RWPE1 (cell line): ENCODE results near the gene NPAS2.
A peak's percentile ranks its signal among the peaks of the same experiment; 100 is the strongest.

Experiments
- CTCF ChIA-PET: fragments of 350-600 bp; sonication (Branson Sonifier 250); formaldehyde crosslinking; extraction: SDS; loops from one replicate; lab custom pipeline; 2021; lab: Yijun Ruan, JAX
- POLR2A ChIA-PET: fragments of 400-600 bp; formaldehyde crosslinking; extraction: SDS; loops from one replicate; lab custom pipeline; 2020; ENCODE audit warnings: antibody characterized with exemption; ENCODE audit not compliant: low non-redundant PET; lab: Yijun Ruan, JAX
- DNase-seq: peaks from one replicate; pipeline ENCODE4 v3.0.0; 2012; ENCODE audit warnings: low spot score
- H3K27ac ChIP-seq: fragments of 450-650 bp; 2 replicates; pipeline ENCODE4 v1.5.1; 2017
- TF ChIP-seq, protein P1 (sequence below): fragments of 450-650 bp; conservative IDR thresholded peaks from 2 replicates; pipeline ENCODE4 v1.5.1; 2017; ENCODE audit warnings: low read depth, mild to moderate bottlenecking

NPAS2 gene

GRCh38 chr2:100784681-100785080 lies 35.3 kb upstream of the NPAS2 start:
- ChIA-PET CTCF (no interaction called here), POLR2A (no interaction called here)
- no peak for DNase-seq
- TF ChIP-seq, protein P1, sequence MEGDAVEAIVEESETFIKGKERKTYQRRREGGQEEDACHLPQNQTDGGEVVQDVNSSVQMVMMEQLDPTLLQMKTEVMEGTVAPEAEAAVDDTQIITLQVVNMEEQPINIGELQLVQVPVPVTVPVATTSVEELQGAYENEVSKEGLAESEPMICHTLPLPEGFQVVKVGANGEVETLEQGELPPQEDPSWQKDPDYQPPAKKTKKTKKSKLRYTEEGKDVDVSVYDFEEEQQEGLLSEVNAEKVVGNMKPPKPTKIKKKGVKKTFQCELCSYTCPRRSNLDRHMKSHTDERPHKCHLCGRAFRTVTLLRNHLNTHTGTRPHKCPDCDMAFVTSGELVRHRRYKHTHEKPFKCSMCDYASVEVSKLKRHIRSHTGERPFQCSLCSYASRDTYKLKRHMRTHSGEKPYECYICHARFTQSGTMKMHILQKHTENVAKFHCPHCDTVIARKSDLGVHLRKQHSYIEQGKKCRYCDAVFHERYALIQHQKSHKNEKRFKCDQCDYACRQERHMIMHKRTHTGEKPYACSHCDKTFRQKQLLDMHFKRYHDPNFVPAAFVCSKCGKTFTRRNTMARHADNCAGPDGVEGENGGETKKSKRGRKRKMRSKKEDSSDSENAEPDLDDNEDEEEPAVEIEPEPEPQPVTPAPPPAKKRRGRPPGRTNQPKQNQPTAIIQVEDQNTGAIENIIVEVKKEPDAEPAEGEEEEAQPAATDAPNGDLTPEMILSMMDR, result no peak
- H3K27ac ChIP-seq, result peak overlapping the region; percentile 87

DNA sequence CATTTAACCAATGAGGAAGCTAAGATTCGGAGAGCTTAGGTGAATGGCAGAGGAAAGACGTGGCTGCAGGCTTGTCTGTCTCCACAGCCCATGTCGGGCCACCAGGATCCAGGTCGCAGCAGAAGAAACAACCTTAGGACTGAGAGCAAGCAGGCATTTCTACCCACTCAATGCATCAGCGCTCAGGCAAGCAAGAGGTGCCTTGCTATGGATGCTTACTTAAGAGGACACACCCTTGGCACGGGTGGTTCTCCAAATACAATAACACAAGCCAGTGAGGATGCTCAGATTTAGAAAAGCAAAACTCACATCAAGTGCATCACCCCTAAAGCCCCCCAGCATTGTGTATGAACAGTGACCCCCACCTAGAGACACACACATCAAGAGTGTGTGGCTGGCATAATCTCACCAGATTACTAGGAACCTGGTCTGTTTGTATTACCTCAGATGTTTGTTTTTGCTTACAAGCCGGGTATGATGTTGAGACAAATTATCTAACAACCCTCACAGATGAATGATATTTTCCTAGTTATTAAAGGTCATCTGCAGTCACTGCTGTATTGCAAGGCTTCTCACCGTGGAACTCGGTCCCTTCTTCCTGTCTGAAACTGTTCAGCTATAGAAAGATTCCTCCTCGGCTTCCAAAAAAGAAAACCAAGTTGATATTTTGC lies 34.2 kb upstream of the NPAS2 start:
- ChIA-PET CTCF (interaction anchor here (0.7 kb wide), 1 partner anchor 70 kb away, joined by 3 read pairs; no protein-coding TSS in a partner anchor), POLR2A (interaction anchor here (0.5 kb wide), 1 partner anchor 33 kb away, joined by 4 read pairs; no protein-coding TSS in a partner anchor)
- H3K27ac ChIP-seq, result peak overlapping the region; percentile 87
- DNase-seq, result no peak
- TF ChIP-seq, protein P1, result no peak

GRCh38 chr2:100786297-100786658 lies 33.7 kb upstream of the NPAS2 start:
- POLR2A ChIA-PET, result interaction anchor here (0.5 kb wide), 1 partner anchor 32 kb away, joined by 4 read pairs; no protein-coding TSS in a partner anchor
- H3K27ac ChIP-seq, result peak overlapping the region; percentile 87
- peak; percentile 88 for DNase-seq
- CTCF ChIA-PET, result no interaction called here
- TF ChIP-seq, protein P1, result no peak

- no peak for DNase-seq
- POLR2A ChIA-PET, result no interaction called here
- TF ChIP-seq, protein P1, result no peak
- CTCF ChIA-PET, result no interaction called here
- peak overlapping the region; percentile 87 for H3K27ac ChIP-seq
Observed at GRCh38 chr2:100786985-100787384, 33.0 kb upstream of the NPAS2 start.

GRCh38 chr2:100789361-100789760 lies 30.6 kb upstream of the NPAS2 start:
- CTCF ChIA-PET, result no interaction called here
- H3K27ac ChIP-seq, result no peak overlapping the region
- TF ChIP-seq, protein P1, result no peak

DNA sequence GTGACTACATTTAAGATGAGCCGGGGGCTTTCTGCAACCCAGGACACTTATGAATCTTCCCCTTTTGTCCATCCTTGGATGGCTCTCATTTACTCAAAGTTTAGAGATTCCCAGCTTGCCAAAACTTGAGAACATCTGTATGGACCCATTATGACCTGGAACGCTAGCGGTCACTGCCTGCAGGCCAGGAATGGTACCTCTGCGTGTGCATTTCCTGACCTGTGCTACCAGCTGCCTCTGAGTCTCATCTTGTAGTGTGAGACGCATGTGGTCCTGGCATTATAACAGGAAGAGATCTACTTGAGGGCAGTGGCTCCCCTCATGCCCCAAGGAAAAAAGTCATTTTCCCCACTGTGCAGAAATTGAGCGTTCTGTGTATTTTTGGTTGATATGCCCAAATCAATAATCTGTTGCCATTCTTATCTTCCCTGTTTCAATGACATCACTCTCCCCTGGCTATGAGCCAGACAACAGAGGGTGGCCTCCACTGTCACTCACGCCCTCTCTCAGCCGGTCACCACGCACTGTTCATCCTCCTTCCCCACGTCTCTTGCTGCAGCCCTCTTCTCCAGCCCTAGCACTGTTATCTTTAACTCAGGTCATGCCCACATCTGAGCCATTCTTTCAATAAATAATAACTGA lies 28.5 kb upstream of the NPAS2 start:
- DNase-seq, result no peak
- CTCF ChIA-PET, result no interaction called here
- POLR2A ChIA-PET, result no interaction called here

More at GRCh38 chr2:100789361-100789760, 30.6 kb upstream of the NPAS2 start:
- POLR2A ChIA-PET, result no interaction called here
- DNase-seq, result no peak

More for the DNA sequence above, 28.5 kb upstream of the NPAS2 start:
- TF ChIP-seq, protein P1, result no peak
- H3K27ac ChIP-seq, result no peak overlapping the region
